ENCODE results near the gene CAPN8. TPM values are rescaled to one million over a fixed set of nuclear protein-coding genes. Genes with fewer than 3 reads are reported as not detected.

CAPN8 gene
- polyA plus RNA-seq, 10 donors = 0.22 to 0.62 (median 0.53) TPM; not detected in 1

- DNase-seq = no peak
Observed at GRCh38 chr1:223657978-223658377, 7.5 kb downstream of the CAPN8 start.

DNA sequence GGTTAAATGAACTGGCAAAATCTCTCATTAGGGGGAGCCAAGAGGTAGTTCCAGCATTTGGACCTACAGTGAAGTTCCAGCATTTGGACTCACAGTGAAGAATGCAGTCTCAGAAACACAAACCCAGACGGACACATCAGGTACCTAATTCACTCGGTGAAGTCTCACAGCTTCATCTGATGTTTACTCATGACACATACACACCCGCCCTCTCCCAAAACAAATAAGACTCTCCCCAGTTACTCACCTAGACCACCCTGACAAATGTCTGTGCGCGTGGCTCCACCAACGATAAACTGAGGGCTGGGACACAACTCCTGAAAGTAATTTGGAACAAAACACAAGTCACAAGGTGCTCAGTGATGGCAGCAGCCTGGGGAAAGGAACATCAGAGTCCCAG is 11.4 kb downstream of the CAPN8 start:
- no peak for DNase-seq

- no peak for DNase-seq
Observed at GRCh38 chr1:223653431-223653830, 12.1 kb downstream of the CAPN8 start.

DNA sequence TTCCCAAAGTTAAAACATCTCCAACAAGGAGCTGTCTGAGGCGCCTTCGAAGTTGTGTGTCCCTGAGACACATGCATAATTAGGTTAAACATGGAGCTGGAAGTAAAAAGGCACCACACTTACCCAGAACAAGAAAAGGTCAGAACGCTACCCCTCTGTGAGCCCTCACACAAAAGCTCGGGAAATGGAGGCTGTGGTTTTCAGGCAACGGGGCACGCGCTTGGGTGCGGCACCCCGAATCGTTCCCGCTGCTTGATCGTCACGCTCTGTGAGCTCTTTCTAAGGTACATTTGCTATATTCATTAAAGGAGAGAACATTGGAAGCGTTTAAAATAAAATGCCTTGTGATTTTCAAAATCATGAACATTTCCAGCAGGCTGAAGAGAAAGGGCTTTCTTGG is 12.5 kb downstream of the CAPN8 start:
- no peak for DNase-seq

- peak in 1 of 3 donors; percentile 59 for DNase-seq
Observed at GRCh38 chr1:223652436-223652941, 13.0 kb downstream of the CAPN8 start.

DNA sequence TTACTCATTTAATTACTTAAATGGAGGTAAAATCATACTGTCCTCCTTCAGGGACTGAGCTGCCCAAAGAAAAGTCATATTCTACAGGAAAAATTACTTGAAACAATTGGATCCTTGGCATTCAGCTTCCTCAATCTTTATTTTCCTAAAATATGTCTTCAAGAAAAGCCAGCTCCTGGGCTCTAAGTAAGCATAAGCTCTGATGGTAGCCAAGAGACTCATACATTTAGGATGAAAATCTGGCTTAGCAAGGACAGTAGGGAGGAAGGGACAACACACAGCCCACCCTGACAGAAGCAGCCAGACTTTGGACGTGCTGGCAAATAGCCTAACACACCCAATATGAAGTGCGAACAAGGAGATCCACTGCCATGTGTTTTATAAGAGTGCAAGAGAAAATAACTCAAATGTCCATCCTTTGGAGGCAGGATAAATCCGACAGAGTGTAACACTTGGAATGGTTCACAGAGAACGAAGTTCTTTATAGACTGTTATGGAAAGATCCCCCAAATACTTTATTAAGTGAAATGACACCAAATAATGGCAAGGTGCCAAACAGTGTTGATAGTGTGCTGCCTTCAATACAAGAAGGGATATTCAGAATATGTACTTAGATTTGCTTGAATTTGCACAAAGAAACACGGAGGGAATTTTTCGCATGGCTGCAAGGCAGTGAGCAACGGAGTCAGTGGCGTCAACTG is 14.1 kb downstream of the CAPN8 start:
- DNase-seq = no peak

GRCh38 chr1:223650465-223650864 is 15.0 kb downstream of the CAPN8 start:
- DNase-seq = no peak

DNA sequence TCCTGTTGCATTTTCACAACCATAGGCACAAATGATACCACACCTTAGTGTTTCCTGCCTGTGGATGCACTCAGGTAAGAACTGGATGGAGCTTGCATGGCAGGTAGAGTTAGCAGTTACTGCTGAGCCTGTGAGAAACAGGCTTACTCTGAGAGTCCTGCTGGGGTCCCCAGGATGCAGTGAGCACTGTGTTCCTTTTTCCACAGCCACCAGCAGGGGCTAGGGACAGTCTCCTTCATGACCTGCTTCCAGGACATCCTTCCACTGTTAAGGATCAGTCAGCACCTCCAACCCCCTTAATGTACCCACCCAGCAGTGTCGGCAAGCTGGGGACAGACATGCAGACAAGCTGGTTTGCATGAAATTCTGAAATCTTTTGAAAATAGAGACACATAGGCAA is 16.3 kb downstream of the CAPN8 start:
- DNase-seq = no peak

- DNase-seq = no peak
Observed at GRCh38 chr1:223647249-223647648, 18.3 kb downstream of the CAPN8 start.

DNA sequence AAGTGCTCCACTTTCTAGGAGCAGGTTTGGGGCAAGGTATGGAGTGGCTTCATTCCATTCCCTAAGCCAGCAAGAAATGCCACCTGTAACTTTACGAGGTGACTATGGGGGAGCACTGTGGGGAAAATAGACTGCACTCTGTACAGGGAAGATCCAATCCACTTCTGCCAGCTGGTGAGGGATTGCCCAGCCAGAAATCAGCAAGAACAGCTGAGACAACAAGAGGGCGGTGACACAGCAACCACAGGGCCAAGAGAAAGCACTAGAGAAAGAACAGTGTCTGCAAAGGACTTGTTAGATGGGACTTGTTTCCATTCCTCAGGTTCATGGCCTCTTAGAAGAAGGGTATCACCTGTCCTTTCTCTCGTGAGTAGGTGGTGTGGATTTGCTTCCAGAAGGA is 19.6 kb downstream of the CAPN8 start:
- DNase-seq = no peak

GRCh38 chr1:223642237-223642636 is 23.3 kb downstream of the CAPN8 start:
- no peak for DNase-seq

DNA sequence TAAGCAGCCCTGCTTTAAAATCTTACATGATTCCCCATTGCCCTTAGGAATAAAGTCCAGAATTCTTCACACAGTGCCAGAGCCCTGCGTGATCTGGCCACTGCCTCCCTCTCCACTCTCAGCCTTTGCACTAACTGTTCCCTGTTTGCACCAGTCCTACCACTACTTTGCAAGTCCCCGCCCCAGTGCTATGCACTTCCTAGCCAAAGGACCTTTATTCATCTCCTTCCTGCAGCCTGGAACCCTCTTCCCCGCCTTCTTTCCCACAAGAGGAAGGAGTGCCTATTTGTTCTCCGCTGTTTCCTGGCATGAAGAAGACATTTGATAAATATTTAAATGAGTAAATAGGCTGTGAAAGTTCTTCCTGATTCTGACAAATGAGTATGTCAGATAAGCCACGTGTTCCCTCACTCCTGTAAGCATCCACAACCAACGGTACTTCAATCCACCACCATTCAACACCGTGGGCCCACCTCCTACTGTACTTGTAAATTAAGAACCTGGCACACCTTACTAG is 23.9 kb downstream of the CAPN8 start:
- no peak for DNase-seq

DNA sequence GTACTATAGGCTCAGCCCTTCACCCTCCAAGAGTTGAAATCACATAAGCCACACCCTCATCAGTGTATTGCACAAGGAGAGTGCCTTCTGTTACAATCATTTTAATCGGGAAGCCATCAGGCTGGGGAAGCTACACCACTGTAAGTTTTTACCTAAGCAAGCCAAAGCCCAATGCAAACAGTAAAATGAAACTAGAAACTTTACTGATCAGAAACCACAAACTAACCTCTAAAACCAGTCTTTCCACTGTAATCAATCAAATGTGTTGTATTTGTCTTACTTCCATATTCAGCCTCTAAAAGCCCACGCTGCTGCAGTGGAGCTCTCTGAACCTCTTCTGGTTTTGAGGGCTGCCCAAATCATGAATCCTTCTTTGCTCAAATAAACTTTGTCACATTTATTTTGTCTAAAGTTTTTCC is 26.2 kb downstream of the CAPN8 start:
- no peak for DNase-seq

DNA sequence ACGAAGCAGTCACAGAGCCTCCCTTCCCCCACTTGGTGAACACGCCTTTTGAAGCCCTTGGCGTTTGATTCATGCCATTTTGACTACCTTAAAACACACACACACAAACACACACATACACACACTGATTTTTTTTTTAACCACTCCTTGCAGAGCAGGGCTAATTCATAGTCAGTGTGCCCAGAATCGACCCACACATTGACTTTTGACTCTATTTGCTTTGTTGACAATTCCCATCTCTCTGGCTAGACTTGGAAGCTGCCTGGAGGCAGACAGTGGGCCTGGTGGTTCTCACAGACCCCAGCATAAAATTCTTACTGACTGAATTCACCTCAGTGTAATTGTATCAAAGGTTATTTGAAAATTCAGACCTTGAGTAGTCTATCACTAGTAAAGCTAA is 30.3 kb downstream of the CAPN8 start:
- no peak for DNase-seq

DNA sequence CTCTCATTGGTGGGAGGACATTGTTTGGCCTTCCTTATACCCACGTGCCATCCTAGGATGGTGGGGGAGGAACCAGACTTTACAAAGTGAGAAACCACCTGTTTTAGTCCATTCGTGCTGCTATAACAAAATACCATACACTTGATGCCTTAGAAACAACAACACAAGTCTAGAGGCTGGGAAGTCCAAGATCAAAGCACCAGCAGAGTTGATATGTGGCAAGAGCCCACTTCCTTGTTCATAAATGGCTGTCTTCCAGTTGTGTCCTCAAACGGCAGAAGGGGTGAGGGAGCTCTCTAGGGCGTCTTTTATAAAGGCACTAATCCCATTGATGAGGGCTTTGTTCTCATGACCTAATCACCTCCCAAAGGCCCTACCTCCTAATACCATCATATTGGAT is 31.1 kb downstream of the CAPN8 start:
- DNase-seq = no peak

GRCh38 chr1:223631956-223632355 is 33.5 kb downstream of the CAPN8 start:
- no peak for DNase-seq

DNA sequence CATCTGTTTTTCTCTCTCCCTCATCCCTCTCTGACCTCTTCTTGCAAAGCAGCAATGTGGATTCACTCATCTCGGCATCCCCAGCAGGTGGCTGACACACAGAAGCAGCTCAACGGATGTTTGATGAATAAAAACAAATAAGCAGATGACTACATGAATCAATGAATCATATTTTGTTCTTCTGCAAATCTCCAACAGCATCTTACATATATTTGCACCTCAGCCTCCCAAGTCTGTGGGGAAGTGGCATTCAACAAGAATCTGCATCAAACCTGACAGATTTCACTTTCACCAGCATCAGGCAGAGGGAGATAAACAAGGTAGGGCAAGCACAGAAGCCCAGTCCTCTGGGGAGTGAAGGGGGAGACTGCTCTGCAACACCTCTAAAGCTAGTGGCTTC is 34.0 kb downstream of the CAPN8 start:
- no peak for DNase-seq

DNA sequence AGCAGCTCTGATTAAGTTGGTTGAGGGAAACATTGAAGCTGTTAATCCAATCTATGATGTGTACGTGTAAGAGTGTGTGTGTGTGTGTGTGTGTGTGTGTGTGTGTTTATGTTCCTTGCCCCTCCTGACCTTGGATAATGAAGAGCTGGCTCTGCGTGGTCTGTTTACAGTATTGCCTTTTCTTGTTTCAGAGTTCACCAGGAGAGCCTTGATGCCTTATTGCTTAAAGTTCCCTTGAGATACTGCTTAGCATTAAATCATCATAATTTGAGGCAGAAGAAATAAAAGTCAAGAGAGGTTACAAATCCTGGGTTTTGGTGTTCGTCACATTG is 36.4 kb downstream of the CAPN8 start:
- no peak for DNase-seq

DNA sequence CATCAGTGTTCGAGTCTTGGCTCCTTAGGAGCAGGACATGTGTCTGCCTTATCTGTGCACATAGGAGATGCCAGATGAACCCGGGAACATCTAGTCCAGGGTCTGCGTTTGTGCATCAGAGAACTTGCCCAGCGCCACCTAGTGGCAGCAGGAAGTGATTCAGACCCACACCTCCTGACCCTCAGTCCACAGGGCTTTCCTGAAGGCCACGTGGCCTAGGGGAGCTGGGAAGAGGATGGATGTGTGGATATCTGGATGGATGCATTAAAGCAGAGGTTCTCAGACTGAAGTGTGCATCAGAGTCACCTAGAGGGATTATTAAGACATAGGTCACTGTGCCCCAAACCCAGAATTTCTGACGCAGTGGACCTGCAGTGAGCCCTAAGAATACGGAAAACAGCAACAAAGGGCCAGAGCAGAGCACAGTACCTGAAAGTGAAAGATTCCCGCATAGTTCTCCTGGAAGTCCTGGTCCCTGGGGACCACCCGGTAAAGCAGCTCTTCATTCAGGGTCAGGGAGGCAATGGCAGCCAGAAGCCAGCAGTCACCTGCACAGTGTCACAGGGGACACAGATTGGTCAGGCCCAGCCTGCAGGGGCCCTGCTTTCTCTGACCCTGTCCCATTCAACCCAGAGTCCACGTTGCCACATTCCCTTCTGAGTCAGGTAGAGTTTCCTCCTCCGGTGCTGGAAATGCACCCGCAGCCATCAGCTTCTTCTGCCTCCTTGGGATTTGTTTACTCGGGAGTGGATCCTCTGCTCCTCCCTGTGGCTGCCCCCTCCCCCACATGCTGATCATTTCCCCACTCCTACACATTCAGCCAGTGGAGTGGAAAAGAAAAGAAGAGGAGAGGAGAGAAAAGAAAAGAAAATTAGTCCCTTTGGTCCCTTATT is 37.0 kb downstream of the CAPN8 start:
- DNase-seq = peak; percentile 17 to 53 (median 38)

GRCh38 chr1:223622132-223622842 is 43.2 kb downstream of the CAPN8 start:
- peak; percentile 31 to 37 (median 35) for DNase-seq

GRCh38 chr1:223621312-223621734 is 44.2 kb downstream of the CAPN8 start:
- no peak for DNase-seq

DNA sequence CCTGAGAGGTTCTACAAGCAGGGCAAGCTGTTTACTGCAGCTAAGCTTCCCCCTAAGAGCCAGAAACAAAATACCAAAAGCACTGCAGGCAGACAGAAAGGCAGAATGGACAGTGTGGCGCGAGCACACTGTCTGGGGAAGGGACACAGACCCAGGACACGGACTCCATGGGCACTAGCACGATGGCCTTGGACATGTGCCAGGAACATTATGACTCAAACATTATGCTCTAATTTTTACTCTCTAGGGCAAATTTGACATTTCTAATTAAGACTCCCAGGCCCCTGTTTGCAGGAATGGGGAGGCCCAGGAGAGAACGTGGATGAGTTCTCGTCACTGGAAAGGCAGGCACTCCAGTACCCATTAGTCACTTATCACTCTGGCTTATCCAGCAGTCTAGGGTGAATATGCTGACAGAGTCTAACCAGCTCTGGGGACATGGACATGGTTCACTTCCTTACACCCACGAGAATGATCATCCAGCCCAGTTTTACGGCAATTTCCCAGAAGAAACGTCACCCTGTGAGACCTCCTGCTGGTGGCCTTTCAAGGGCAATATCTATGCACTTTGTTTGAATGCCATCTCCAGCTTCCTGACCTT is 45.1 kb downstream of the CAPN8 start:
- DNase-seq = no peak

Data from muscle of back (tissue), 11 donors.